Measurements from ENCODE around the gene WNT5B. TPM values are rescaled to one million over a fixed set of nuclear protein-coding genes. Genes with fewer than 3 reads are reported as not detected.

WNT5B gene
- total RNA-seq, 1 donor from 2014 or later = 8.9 TPM

GRCh38 chr12:1591034-1591433 is 38.0 kb upstream of the WNT5B start:
- H3K27me3 Mint-ChIP-seq = no peaks in the 10 kb centered on the region
- no peak for TF ChIP-seq CTCF (IDR thresholded peaks at IDR 0.05; ENCODE audit: unreplicated experiment)
- H3K9me3 Mint-ChIP-seq (ENCODE audit: low read depth) = no peaks in the 10 kb centered on the region
- H3K4me1 Mint-ChIP-seq (ENCODE audit: low read depth) = peaks cover 56% of the 10 kb centered on the region
- H3K27ac Mint-ChIP-seq = no peak overlapping the region
- DNase-seq (ENCODE audit: low spot score, unreplicated experiment) = no peak
- peak overlapping the region; percentile 66 for H3K4me3 Mint-ChIP-seq (ENCODE audit: low read depth)
- peaks cover 5% of the 10 kb centered on the region for H3K36me3 Mint-ChIP-seq (ENCODE audit: insufficient read depth)

GRCh38 chr12:1591543-1591942 is 37.5 kb upstream of the WNT5B start:
- H3K36me3 Mint-ChIP-seq (ENCODE audit: insufficient read depth) = peaks cover 5% of the 10 kb centered on the region
- H3K27me3 Mint-ChIP-seq = no peaks in the 10 kb centered on the region
- DNase-seq (ENCODE audit: low spot score, unreplicated experiment) = no peak
- no peak for TF ChIP-seq CTCF (IDR thresholded peaks at IDR 0.05; ENCODE audit: unreplicated experiment)
- no peaks in the 10 kb centered on the region for H3K9me3 Mint-ChIP-seq (ENCODE audit: low read depth)
- H3K4me3 Mint-ChIP-seq (ENCODE audit: low read depth) = peak overlapping the region; percentile 82
- no peak overlapping the region for H3K27ac Mint-ChIP-seq
- H3K4me1 Mint-ChIP-seq (ENCODE audit: low read depth) = peaks cover 56% of the 10 kb centered on the region

GRCh38 chr12:1592444-1593173 is 36.4 kb upstream of the WNT5B start:
- Mint-ChIP-seq H3K27me3 (no peaks in the 10 kb centered on the region), H3K27ac (peak overlapping the region; percentile 83), H3K36me3 (ENCODE audit: insufficient read depth) (peaks cover 5% of the 10 kb centered on the region), H3K4me3 (ENCODE audit: low read depth) (peak overlapping the region; percentile 82), H3K9me3 (ENCODE audit: low read depth) (no peaks in the 10 kb centered on the region), H3K4me1 (ENCODE audit: low read depth) (peaks cover 56% of the 10 kb centered on the region)
- DNase-seq (ENCODE audit: low spot score, unreplicated experiment) = peak; percentile 23
- TF ChIP-seq CTCF (IDR thresholded peaks at IDR 0.05; ENCODE audit: unreplicated experiment) = peak; percentile 23

GRCh38 chr12:1593174-1594005 is 35.6 kb upstream of the WNT5B start:
- peak overlapping the region; percentile 83 for H3K27ac Mint-ChIP-seq
- H3K9me3 Mint-ChIP-seq (ENCODE audit: low read depth) = no peaks in the 10 kb centered on the region

More at GRCh38 chr12:1593174-1594005, 35.6 kb upstream of the WNT5B start:
- peaks cover 5% of the 10 kb centered on the region for H3K36me3 Mint-ChIP-seq (ENCODE audit: insufficient read depth)
- TF ChIP-seq CTCF (IDR thresholded peaks at IDR 0.05; ENCODE audit: unreplicated experiment) = no peak
- peak overlapping the region; percentile 82 for H3K4me3 Mint-ChIP-seq (ENCODE audit: low read depth)
- DNase-seq (ENCODE audit: low spot score, unreplicated experiment) = peak; percentile 53
- H3K4me1 Mint-ChIP-seq (ENCODE audit: low read depth) = peaks cover 51% of the 10 kb centered on the region
- H3K27me3 Mint-ChIP-seq = no peaks in the 10 kb centered on the region
